Neuron (in vitro differentiated cells): ENCODE results near the gene TRIM32.

Experiments
- H2AFZ ChIP-seq: one replicate; pipeline ENCODE4 v1.6.1; 2013; ENCODE audit warnings: low read depth, mild to moderate bottlenecking, inconsistent platforms, low read length, moderate library complexity
- H3K27me3 ChIP-seq: one replicate; pipeline ENCODE4 v1.6.1; 2013; ENCODE audit warnings: low read length; ENCODE audit not compliant: insufficient read depth
- H3K36me3 ChIP-seq: one replicate; pipeline ENCODE4 v1.6.1; 2013; ENCODE audit warnings: low read length; ENCODE audit not compliant: insufficient read depth
- H3K4me1 ChIP-seq: one replicate; pipeline ENCODE4 v1.6.1; 2013; ENCODE audit warnings: low read length; ENCODE audit not compliant: insufficient read depth
- H3K4me3 ChIP-seq: 2 replicates; pipeline ENCODE4 v1.5.1; 2013; ENCODE audit warnings: mild to moderate bottlenecking, low read length, moderate library complexity
- H3K9me3 ChIP-seq: one replicate; pipeline ENCODE4 v1.6.1; 2013; ENCODE audit warnings: low read length

The TRIM32 gene

GRCh38 chr9:116661037-116661954 lies 25.8 kb upstream of the TRIM32 start:
- H3K27me3 ChIP-seq, result no peaks in the 10 kb centered on the region
- no peaks in the 10 kb centered on the region for H3K9me3 ChIP-seq
- no peak overlapping the region for H3K4me3 ChIP-seq
- H3K4me1 ChIP-seq, result no peaks in the 10 kb centered on the region
- H2AFZ ChIP-seq, result no peak overlapping the region
- no peaks in the 10 kb centered on the region for H3K36me3 ChIP-seq

- Histone ChIP-seq H3K36me3 (no peaks in the 10 kb centered on the region), H3K9me3 (no peaks in the 10 kb centered on the region), H3K4me1 (no peaks in the 10 kb centered on the region), H3K4me3 (no peak overlapping the region), H2AFZ (no peak overlapping the region), H3K27me3 (no peaks in the 10 kb centered on the region)
Observed at GRCh38 chr9:116662646-116663310, 24.3 kb upstream of the TRIM32 start.

- Histone ChIP-seq H3K27me3 (no peaks in the 10 kb centered on the region), H2AFZ (no peak overlapping the region), H3K4me3 (no peak overlapping the region), H3K36me3 (no peaks in the 10 kb centered on the region), H3K9me3 (no peaks in the 10 kb centered on the region), H3K4me1 (no peaks in the 10 kb centered on the region)
Observed at GRCh38 chr9:116663581-116663980, 23.5 kb upstream of the TRIM32 start.

- H3K9me3 ChIP-seq, result peaks cover 6% of the 10 kb centered on the region
- H3K4me3 ChIP-seq, result no peak overlapping the region
- no peaks in the 10 kb centered on the region for H3K4me1 ChIP-seq
- no peaks in the 10 kb centered on the region for H3K36me3 ChIP-seq
- no peak overlapping the region for H2AFZ ChIP-seq
- no peaks in the 10 kb centered on the region for H3K27me3 ChIP-seq
Observed at GRCh38 chr9:116668970-116669695, 18.0 kb upstream of the TRIM32 start.

DNA sequence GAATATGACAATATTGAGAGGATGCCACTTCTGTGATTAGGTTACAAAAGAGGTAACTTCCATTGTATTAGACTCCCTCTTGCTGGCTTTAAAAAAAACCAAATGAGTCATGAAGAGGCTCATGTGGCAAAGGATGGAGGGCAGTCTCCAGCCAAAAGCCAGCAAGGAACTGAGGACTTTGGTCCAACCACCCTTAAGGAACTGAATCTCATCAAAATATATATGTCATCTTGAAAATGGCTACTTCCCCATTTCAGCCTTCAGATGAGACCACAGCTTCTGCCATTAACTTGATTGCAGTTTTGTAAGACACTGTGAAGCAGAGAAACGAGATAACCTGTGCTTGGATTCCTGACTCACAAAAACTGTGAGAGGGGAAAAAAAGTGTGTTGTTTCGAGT lies 15.5 kb upstream of the TRIM32 start:
- H3K27me3 ChIP-seq, result no peaks in the 10 kb centered on the region
- H3K36me3 ChIP-seq, result no peaks in the 10 kb centered on the region
- no peak overlapping the region for H3K4me3 ChIP-seq
- peaks cover 10% of the 10 kb centered on the region for H3K9me3 ChIP-seq
- no peak overlapping the region for H2AFZ ChIP-seq
- H3K4me1 ChIP-seq, result peaks cover 5% of the 10 kb centered on the region

DNA sequence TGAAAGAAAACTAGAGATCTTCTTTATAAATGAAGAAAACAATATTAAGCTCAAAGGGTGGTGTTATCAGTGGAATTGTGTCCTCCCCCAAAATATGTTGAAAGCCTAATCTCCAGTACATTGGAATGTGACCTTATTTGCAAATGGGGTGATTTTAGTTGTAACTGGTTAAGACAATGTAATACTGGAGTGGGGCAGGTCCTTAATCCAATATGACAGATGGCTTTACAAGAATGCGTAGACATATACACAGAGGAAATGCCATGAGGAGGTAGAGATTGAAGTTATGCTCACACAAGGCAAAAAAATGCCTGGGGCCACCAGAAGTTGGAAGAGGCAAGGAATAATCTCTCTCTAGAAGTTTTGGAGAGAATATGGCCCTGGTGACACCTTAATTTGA lies 13.7 kb upstream of the TRIM32 start:
- H3K4me3 ChIP-seq, result no peak overlapping the region
- no peak overlapping the region for H2AFZ ChIP-seq
- peaks cover 5% of the 10 kb centered on the region for H3K4me1 ChIP-seq
- no peaks in the 10 kb centered on the region for H3K36me3 ChIP-seq
- peaks cover 10% of the 10 kb centered on the region for H3K9me3 ChIP-seq
- H3K27me3 ChIP-seq, result no peaks in the 10 kb centered on the region

DNA sequence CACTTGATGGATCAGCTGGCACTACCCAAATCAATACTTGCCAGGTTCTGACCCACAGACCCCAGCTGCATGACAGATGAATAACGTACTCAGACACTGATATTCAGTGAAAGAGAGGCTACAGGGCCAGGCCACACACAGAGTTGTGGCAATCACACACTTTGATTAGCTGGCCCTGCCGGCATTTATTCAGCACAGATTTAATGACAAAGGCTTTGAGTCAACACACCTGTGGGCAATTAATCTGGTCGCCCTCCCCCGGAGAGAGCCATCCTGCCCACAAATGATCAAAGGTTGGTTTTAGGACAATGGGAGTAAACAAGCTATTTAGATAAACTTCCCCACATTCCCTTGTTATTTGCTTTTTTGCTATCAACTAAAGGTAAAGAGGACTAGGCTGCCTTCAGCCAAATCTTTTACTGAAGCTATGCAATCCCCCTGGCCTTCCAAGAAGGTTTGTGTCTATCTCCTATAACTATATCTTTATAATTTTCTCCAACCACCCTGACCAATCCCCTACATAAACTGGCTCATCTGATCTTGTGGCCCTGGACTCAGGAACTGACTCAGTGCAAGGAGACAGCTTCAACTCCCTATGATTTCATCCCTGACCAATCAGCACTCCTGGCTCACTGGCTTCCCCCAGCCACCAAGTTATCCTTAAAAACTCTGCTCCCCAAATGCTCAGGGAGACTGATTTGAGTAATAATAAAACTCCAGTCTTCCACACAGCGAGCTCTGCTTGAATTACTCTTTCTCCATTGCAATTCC lies 12.7 kb upstream of the TRIM32 start:
- Histone ChIP-seq H2AFZ (no peak overlapping the region), H3K27me3 (no peaks in the 10 kb centered on the region), H3K4me1 (peaks cover 5% of the 10 kb centered on the region), H3K36me3 (no peaks in the 10 kb centered on the region), H3K9me3 (peaks cover 10% of the 10 kb centered on the region), H3K4me3 (no peak overlapping the region)

- Histone ChIP-seq H3K27me3 (no peaks in the 10 kb centered on the region), H3K4me3 (no peak overlapping the region), H3K36me3 (no peaks in the 10 kb centered on the region), H3K4me1 (peaks cover 14% of the 10 kb centered on the region), H3K9me3 (no peaks in the 10 kb centered on the region), H2AFZ (no peak overlapping the region)
Observed at GRCh38 chr9:116683535-116683934, 3.6 kb upstream of the TRIM32 start.

- H3K4me1 ChIP-seq, result peaks cover 18% of the 10 kb centered on the region
- no peaks in the 10 kb centered on the region for H3K9me3 ChIP-seq
- H3K36me3 ChIP-seq, result no peaks in the 10 kb centered on the region
Observed at GRCh38 chr9:116685166-116685565, 1.9 kb upstream of the TRIM32 start.

GRCh38 chr9:116686135-116686534 lies 970 bp upstream of the TRIM32 start:
- H2AFZ ChIP-seq, result no peak overlapping the region
- peak overlapping the region; percentile 67 for H3K4me3 ChIP-seq
- no peaks in the 10 kb centered on the region for H3K36me3 ChIP-seq

More at GRCh38 chr9:116685166-116685565, 1.9 kb upstream of the TRIM32 start:
- H2AFZ ChIP-seq, result no peak overlapping the region
- H3K27me3 ChIP-seq, result no peaks in the 10 kb centered on the region
- no peak overlapping the region for H3K4me3 ChIP-seq

DNA sequence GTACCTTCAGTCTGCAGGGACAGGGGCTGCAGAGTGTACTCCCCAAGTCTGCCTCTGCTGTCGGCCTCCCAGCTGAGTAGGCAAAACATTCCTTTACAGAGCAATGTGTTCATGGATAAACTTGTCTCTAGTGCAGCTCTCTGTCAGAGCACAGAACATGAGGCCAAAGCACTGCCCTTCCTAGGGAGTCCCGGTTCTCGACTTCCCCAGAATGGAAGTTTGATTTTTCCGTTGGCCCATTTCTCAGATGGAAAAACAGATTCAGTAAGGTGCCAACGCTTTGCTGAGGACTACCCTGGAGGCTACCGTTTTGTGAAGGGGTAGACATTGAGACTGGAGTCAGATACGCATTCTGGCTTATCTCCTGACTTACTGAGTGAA lies 422 bp upstream of the TRIM32 start:
- H3K4me1 ChIP-seq, result peaks cover 18% of the 10 kb centered on the region
- H3K9me3 ChIP-seq, result no peaks in the 10 kb centered on the region
- no peaks in the 10 kb centered on the region for H3K27me3 ChIP-seq
- no peaks in the 10 kb centered on the region for H3K36me3 ChIP-seq
- peak overlapping the region; percentile 67 for H3K4me3 ChIP-seq
- H2AFZ ChIP-seq, result peak overlapping the region; percentile 73

More at GRCh38 chr9:116686135-116686534, 970 bp upstream of the TRIM32 start:
- no peaks in the 10 kb centered on the region for H3K27me3 ChIP-seq
- H3K4me1 ChIP-seq, result peaks cover 18% of the 10 kb centered on the region
- H3K9me3 ChIP-seq, result no peaks in the 10 kb centered on the region

- H3K9me3 ChIP-seq, result no peaks in the 10 kb centered on the region
- no peaks in the 10 kb centered on the region for H3K27me3 ChIP-seq
- H3K36me3 ChIP-seq, result no peaks in the 10 kb centered on the region
- H3K4me3 ChIP-seq, result peak overlapping the region; percentile 67
- H3K4me1 ChIP-seq, result peaks cover 18% of the 10 kb centered on the region
- H2AFZ ChIP-seq, result no peak overlapping the region
Observed at GRCh38 chr9:116687754-116688135, 640 bp downstream of the TRIM32 start.
